Peyer's patch (tissue), 4 donors: ENCODE measurements around the gene ETV5. TPM values are rescaled to one million over a fixed set of nuclear protein-coding genes. Genes with fewer than 3 reads are reported as not detected.

ENCODE experiments used
- DNase-seq, 3 donors: peaks; one replicate each; pipeline ENCODE4 v3.0.0-alpha.2; 2017 to 2019
- H3K27ac ChIP-seq, 4 donors: fragments of 200-600 bp; sonication (generic); one replicate each; pipeline ENCODE4 v1.5.1; 2016 to 2019
- H3K27me3 ChIP-seq, 2 donors: fragments of 200-600 bp; sonication (generic); one replicate each; pipeline ENCODE4 v1.5.1; 2019
- H3K36me3 ChIP-seq, 3 donors: fragments of 200-600 bp; sonication (generic); one replicate each; pipeline ENCODE4 v1.5.1; 2016 to 2019
- H3K4me1 ChIP-seq, 4 donors: fragments of 200-600 bp; sonication (generic); one replicate each; pipeline ENCODE4 v1.5.1; 2016 to 2019
- H3K4me3 ChIP-seq, 4 donors: fragments of 200-600 bp; sonication (generic); 1 replicate in 3 of 4; 2 replicates in 1 of 4; pipeline ENCODE4 v1.5.1; 2016 to 2019; ENCODE audit warnings: mild to moderate bottlenecking in 1 of 4
- H3K9me3 ChIP-seq, 4 donors: fragments of 200-600 bp; sonication (generic); one replicate each; pipeline ENCODE4 v1.5.1; 2016 to 2019; ENCODE audit warnings: mild to moderate bottlenecking in 1 of 4
- CTCF ChIP-seq, 6 experiments: fragments of 450-650 bp in 4 of 6; fragments of 200-600 bp in 2 of 6; sonication (generic) in 1 of 6; IDR thresholded peaks; one replicate each; pipeline ENCODE4 v1.5.1; 2017 to 2019; ENCODE audit warnings: antibody characterized with exemption in 6 of 6, mild to moderate bottlenecking in 3 of 6, moderate library complexity in 1 of 6
- POLR2A ChIP-seq, 2 donors: fragments of 450-650 bp; IDR thresholded peaks; one replicate each; pipeline ENCODE4 v1.5.1; 2017; ENCODE audit warnings: antibody characterized with exemption in 2 of 2, mild to moderate bottlenecking in 2 of 2, moderate library complexity in 2 of 2
- total RNA-seq, 4 donors: library from RNA; depleted of rRNA; stranded (reverse); fragments of >200 nt; gene quantifications; one replicate each; pipeline ENCODE4 v1.1.0, GENCODE V29; 2016

ETV5 gene
- total RNA-seq, 4 donors from 2014 or later = 4.1 to 5.3 (median 4.8) TPM

- no peaks in the 10 kb centered on the region for H3K36me3 ChIP-seq
- no peak overlapping the region for H3K4me3 ChIP-seq
- H3K4me1 ChIP-seq = no peaks in the 10 kb centered on the region
- no peak overlapping the region for H3K27ac ChIP-seq
- no peaks in the 10 kb centered on the region for H3K27me3 ChIP-seq
- no peak for TF ChIP-seq CTCF (IDR thresholded peaks at IDR 0.05)
- no peak for TF ChIP-seq POLR2A (IDR thresholded peaks at IDR 0.05)
- no peak for DNase-seq
- no peaks in the 10 kb centered on the region for H3K9me3 ChIP-seq
Measured at GRCh38 chr3:186088335-186088734, 20.6 kb downstream of the ETV5 start.

- TF ChIP-seq CTCF (IDR thresholded peaks at IDR 0.05) (no peak), POLR2A (IDR thresholded peaks at IDR 0.05) (no peak)
- Histone ChIP-seq H3K27me3 (no peaks in the 10 kb centered on the region), H3K4me1 (no peaks in the 10 kb centered on the region), H3K9me3 (no peaks in the 10 kb centered on the region), H3K27ac (no peak overlapping the region), H3K36me3 (no peaks in the 10 kb centered on the region), H3K4me3 (no peak overlapping the region)
- no peak for DNase-seq
Measured at GRCh38 chr3:186084264-186084663, 24.6 kb downstream of the ETV5 start.

GRCh38 chr3:186083746-186084145 is 25.1 kb downstream of the ETV5 start:
- no peaks in the 10 kb centered on the region for H3K9me3 ChIP-seq
- no peaks in the 10 kb centered on the region for H3K27me3 ChIP-seq
- no peak overlapping the region for H3K4me3 ChIP-seq
- no peaks in the 10 kb centered on the region for H3K36me3 ChIP-seq
- H3K4me1 ChIP-seq = no peaks in the 10 kb centered on the region
- DNase-seq = no peak
- no peak overlapping the region for H3K27ac ChIP-seq
- TF ChIP-seq POLR2A (IDR thresholded peaks at IDR 0.05) (no peak), CTCF (IDR thresholded peaks at IDR 0.05) (no peak)

- no peak for DNase-seq
- no peaks in the 10 kb centered on the region for H3K4me1 ChIP-seq
- no peaks in the 10 kb centered on the region for H3K36me3 ChIP-seq
- no peaks in the 10 kb centered on the region for H3K9me3 ChIP-seq
- no peak overlapping the region for H3K27ac ChIP-seq
- TF ChIP-seq CTCF (IDR thresholded peaks at IDR 0.05) (no peak), POLR2A (IDR thresholded peaks at IDR 0.05) (no peak)
- no peaks in the 10 kb centered on the region for H3K27me3 ChIP-seq
- H3K4me3 ChIP-seq = no peak overlapping the region
Measured at GRCh38 chr3:186082150-186082549, 26.7 kb downstream of the ETV5 start.

GRCh38 chr3:186081678-186082077 is 27.2 kb downstream of the ETV5 start:
- no peak overlapping the region for H3K4me3 ChIP-seq
- no peak overlapping the region for H3K27ac ChIP-seq
- no peaks in the 10 kb centered on the region for H3K27me3 ChIP-seq
- TF ChIP-seq POLR2A (IDR thresholded peaks at IDR 0.05) = no peak
- no peak for TF ChIP-seq CTCF (IDR thresholded peaks at IDR 0.05)
- no peaks in the 10 kb centered on the region for H3K36me3 ChIP-seq
- H3K4me1 ChIP-seq = no peaks in the 10 kb centered on the region
- no peak for DNase-seq
- no peaks in the 10 kb centered on the region for H3K9me3 ChIP-seq

GRCh38 chr3:186080849-186081438 is 27.9 kb downstream of the ETV5 start:
- TF ChIP-seq POLR2A (IDR thresholded peaks at IDR 0.05) (no peak), CTCF (IDR thresholded peaks at IDR 0.05) (no peak)
- H3K9me3 ChIP-seq = no peaks in the 10 kb centered on the region
- H3K27ac ChIP-seq = no peak overlapping the region
- no peak overlapping the region for H3K4me3 ChIP-seq
- no peaks in the 10 kb centered on the region for H3K4me1 ChIP-seq
- no peaks in the 10 kb centered on the region for H3K36me3 ChIP-seq
- no peaks in the 10 kb centered on the region for H3K27me3 ChIP-seq
- DNase-seq = no peak
